SKM-1 (cell line): ENCODE results near the gene SEC61G.

ENCODE experiments used
- DNase-seq: peaks from one replicate; lab custom pipeline; 2025; ENCODE audit not compliant: unreplicated experiment; lab: John Stamatoyannopoulos, UW

SEC61G gene

DNA sequence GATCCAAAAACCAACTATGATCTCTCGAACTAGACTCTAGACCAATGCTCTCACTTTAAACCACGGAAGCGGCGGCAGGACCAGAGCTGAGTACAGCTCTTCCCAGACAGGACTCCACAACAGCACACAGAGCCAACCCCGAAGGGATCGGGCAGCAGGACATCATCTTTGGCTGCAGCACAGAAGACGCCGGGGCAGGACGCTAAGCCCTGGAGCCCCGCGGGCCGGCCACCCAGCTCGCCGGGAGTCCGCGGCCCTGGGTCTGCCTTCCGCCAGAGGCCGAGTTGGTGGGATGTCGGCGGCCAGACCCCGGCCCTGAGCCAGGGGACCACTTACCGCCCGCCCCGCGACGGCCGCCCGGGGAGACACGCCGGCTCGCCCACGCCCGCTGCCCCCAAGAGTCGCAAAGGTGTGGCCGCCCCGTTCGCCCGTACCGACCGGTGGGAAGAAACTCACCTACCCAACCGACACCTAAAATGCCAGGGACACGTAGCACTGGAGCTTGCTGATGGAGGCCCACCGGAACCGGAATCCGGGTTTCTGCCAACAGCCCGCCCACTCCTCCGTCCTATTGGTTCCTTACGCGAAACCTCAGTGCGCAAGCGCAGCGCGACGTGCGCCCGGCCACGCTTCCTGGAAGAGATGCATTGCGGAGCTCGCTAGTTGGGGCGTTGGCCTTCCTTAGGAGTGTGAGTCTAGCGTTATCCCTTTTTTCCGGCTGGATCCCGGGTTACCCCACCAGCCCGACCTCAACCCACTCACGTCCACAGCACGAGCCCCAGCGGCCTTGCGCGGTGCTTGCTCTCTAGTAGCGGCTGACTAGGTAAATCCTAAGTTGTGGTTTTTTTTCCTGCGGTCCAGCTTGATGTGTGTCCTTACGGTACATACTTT, at the start of gene SEC61G:
Gene SEC61G, minus strand, starts transcription at position 510 of the 891 bp plus-strand sequence. CDS start 1,623 bp downstream, outside the sequence.
- DNase-seq = peak; percentile 94

DNA sequence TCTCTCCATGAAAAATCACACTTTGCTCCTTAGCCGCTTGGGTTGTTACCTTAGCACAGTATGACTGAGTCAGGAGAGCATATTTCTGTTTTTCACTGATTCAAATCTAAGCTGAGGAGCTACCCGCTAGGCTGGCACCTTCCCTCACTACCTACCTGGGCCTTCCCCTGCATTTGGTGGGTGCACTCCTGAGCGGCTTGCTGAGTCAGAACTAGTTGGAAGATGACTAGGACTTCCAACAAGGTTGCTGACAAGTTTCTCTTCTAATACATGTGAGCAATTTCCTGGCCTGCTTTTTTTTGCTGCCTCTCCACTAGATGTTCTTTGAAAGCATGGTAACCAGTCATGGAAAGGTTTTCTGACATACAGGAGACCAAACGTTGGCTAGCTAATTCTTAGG, 43.8 kb upstream of the SEC61G start:
- no peak for DNase-seq

DNA sequence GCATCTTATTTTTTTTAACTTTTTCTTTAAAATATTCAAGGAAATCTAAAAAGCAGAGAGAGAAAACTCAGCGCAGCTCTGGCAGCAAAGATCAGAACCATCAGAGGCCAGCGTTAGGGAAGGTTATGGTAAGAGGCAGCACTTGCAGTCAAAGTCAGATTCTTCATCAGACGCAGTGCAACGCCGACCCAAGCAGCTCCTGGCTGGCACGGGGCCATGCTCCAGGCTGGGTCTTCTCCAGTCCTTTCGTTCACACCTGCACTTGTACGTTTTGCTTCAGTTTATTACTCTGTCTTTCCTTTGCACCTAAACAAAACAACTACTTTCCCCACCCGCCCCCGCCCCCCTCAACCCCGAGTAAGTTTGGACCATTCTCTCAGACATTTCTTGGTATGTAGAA, 43.1 kb upstream of the SEC61G start:
- DNase-seq = no peak

DNA sequence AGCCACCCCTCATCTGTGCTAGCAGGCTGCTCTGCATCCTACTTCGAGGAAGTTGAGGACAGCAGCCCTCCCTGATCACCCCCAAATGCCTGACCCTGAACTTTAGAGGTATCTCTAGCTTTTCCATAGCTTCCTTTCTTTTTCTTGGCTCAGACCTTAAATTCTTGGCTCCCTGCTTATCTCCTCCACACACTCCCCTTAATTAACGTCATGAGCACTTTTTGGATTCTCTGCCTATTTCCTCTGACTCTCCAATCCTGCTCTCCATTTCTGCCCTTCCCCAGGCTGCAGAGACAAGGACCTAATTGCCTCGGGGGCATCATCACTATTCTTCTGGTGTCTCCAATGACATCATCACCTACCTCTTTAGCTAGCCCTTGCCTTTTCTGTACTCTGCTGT, 40.8 kb upstream of the SEC61G start:
- no peak for DNase-seq

DNA sequence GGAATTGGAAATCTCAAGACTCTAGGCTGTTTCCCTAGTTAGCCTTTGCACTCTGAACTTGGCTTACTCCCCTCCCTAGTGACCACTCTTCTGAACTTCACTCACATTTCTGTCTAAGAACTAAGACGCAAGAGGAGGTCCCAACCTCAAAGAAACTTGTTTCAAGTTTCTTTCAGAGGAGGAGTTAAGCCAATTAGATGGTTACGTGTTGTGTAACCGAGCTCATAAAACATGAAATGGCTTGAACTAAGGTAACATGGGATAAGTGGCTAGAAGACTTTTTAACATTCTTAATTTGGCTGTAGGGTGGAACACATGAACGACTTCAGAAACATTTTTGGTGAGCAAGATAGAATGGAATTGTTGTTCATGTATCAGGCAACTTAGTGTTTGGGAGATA, 39.5 kb upstream of the SEC61G start:
- no peak for DNase-seq

DNA sequence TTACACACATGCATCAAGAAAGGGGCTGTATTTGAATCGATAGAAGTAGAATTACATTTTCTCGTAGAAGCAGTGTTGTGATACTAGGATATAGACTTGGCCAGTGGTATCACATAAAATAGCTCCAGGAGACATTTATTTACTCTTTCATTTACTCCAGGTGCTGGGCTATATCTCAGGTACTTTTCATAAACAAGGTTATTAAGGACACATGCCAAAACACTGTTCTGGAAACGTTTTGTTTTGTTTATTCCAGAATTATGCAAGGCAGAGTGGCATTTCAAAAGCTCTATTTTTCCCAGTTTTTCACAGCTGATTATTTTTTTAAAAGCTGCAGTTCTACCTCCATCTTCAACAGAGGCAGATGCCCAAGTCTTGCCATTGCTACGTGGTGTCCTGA, 37.8 kb upstream of the SEC61G start:
- no peak for DNase-seq

DNA sequence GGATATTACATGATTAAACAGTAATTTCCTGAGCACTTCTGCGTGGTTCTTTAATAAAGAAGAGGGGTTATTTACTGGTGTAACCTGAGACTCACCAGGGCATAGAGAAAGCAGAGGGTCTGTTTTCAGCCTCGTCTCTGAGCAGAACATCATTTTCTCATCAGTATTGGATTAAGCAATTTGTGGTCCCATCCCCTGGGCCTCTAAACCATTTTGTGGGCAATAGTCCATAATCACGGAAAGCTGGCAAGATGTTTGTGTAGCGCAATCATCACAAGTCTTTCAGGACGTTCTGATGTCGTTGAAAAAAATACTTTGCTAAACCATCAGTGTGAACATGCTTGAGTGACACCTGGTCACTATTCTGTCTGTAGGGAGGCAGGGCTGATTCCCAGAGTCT, 37.1 kb upstream of the SEC61G start:
- no peak for DNase-seq

DNA sequence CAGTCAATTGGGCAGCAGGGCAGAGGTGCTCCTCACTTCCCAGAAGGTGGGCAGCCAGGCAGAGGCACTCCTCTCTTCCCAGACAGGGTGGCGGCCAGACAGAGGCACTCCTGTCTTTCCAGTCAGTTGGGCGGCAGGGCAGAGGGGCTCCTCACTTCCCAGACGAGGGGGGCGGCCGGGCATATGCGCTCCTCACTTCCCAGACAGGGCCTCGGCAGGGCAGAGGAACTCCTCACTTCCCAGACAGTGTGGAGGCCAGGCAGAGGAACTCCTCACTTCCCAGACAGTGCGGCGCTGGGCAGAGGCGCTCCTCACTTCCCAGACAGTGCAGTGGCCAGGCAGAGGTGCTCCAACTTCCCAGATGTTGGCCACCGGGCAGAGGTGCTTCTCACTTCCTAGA, 33.4 kb upstream of the SEC61G start:
- no peak for DNase-seq

DNA sequence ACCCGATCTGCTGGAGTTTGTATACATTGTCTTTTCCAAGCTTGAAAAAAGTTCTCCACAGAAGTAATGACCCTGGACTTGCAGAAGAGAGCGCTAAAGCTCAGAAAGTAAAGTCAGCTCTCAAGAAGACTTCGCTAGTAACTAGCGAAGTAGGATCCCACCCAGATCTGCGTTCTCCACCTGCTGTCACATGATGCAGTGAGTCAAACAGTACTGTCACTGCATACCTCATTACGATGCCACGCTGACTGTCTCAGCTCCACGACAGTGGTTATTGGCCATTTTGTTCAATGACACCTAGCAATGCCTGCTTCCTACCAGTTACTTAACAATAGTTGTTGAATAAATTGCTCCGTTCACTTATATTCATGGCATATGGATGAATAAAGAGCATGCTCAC, 29.7 kb upstream of the SEC61G start:
- DNase-seq = peak; percentile 48

DNA sequence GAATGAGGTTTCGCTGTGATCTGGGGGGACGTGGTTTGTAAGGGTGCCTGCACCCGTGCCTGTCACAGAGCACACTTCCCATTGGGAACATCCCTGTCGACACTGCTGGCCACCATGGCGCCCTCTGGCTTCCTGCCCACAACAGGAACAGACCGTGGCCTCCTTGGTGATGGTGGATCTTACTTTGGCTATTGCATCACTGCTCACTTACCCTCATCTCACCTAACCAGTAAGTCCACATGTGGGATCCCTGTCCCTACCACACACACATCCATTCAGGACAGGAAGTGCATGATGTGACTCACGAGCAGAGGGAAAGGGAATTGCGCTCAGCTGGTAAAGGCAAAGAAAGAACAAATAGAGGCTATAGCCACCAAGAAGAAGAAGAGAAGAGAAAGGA, 26.2 kb upstream of the SEC61G start:
- no peak for DNase-seq

DNA sequence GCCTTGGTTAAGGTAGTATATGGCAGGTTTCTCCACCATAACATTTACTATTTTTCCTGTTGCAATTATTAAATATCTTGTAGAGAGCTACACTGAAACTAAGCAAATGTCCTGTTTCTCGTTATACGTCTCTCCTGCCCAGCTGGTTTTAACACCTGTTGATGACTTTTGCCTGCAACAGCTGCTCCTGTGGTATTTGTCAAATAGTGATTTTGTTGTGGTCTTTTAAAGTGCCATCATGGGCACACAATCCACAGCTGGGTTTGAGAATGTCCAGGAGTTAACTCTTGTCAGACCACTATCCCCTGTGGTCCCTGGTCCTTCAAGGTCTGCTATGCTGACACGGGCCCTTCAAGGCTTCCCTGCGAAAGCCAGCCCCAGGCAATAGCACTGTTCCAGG, 24.9 kb upstream of the SEC61G start:
- no peak for DNase-seq

DNA sequence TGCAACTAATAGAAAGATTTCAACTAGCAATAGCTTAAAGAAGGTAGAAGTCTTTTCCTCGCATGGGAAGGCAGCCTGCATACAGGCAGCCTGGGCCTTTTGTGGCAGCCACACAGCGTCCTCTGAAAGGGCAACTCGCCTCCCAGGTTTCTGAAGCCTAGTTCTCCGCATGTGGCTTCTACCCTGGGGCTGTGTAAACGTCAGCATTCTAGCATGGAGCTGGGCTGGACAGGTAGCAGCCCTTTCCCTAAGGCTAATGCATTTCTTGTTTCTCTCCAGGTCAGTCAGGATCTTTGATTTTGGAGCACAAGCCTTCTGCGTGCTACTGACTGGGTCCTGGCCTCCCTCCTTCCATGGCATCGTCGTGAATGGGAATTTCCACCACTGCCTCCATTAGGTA, 23.8 kb upstream of the SEC61G start:
- no peak for DNase-seq

DNA sequence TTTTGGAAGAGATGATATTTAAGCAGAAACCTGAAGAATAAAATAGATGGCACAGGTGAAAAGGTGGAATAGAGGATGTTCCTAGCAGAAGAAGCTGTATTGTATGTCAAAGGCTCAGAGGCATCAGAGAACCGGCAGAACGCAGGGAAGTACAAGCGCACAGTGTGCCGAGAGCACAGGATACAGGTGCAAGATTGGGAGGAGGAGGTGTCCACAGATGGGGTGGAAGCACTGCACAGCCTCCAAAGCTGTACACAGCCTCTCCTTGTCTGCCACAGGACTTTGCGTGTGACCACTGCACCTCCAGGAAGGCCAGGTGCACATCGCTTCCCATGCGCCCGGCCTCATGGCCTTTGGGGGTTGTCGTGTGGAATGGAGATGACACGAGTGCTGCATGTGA, 23.3 kb upstream of the SEC61G start:
- DNase-seq = no peak

DNA sequence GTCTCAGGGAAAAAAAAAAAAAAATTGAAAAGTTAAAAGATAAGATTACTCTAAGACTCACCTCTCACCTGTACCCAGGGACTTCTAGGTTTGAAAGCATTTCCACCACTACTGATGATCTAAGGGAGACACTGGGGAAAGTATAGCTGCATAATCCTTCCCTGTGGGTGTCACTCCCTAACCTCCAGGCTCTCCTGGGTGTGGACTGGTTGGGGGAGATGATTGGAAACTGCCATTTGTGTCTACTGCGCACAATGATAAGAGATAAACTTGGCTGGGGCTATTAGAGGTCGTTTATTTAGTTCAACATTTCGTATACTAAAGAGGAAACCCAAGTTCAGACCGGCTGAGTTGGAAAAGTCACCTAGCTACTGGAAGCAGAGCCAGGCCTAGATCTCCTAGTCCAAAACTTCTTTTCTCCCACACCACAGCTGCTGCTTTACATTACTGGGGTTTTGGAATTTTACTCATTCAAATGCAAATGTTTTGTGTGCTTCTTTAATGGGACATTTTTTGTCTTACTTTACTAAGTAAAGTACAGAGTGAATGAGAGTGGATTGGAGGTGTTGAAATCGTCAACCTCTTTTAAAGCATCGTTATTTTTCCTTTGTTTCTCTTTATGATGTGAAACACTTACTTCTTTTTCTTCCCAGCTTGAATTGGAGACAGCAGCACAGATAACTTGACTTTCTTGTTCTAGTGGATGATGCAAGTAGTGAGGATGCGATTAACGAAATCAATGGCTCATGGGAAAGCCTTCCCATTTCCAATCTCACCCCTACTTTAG, 22.3 kb upstream of the SEC61G start:
- DNase-seq = no peak

DNA sequence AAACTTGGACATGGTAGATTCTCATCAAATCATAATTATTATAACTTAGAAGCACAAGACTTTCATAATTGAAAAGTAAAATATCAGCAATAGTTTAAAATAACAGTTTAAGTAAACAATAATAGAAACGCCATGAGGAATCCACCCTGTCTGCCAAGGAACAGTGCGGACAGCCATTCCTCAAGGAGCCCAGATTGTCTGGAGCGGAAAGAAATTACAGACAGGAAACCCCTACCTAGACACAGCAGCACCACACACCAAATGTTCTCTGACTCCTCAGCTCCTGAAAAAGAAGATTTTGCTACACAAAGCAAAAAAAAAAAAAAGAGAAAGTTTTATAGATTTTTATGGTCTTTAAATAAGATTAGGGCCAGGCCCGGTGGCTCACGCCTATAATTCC, 21.5 kb upstream of the SEC61G start:
- no peak for DNase-seq

DNA sequence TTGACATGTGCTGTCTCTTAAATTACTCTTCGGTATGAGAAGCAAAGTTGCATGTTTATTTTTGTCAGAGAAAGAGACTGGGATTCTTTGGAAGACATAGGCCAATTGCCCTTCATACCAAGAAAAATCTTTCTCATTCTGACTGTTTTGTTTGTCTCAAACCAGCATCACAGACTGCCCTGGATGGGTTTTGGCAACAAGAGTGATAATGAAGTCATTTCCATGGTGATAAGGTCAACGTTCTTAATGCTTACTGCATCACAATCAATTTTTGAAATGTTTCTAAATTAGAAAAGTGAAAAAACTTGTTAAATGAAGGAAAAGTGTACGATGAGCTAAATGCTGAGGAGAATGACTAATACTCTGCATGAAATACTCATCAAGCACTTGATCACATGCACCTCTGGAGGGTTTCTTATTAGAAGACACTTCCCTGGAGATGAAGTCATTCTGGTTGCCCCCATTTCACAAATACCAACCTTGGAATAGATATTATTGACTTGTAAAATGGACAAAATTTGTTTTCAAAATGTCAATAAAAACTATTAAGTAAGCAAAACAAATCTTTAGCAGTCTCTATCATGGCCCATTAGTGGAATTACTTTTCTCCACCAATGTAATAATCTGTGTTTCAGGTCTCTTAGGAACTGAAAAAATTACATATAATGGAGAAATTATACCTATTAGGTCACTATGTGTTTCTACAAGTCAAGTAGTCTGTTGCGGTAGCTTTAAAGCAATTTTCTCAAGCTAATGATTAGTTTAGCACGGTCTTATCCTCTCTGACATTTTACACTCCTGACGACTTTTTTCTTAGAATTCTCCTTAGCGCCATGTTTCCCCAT, 19.9 kb upstream of the SEC61G start:
- no peak for DNase-seq

DNA sequence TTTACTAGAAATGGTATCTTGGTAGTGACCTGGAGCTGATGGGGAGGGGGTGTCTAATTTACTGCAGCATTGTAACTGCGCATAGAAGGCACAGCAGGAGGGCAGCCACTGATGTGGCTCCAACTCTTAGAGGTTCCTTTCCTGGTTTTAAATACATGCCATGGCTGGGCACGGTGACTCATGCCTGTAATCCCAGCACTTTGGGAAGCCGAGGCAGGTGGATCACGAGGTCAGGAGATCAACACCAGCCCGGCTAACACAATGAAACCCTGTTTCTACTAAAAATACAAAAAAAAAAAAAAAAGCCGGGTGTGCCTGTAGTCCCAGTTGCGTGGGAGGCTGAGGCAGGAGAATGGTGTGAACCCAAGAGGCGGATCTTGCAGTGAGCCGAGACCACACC, 19.2 kb upstream of the SEC61G start:
- no peak for DNase-seq

DNA sequence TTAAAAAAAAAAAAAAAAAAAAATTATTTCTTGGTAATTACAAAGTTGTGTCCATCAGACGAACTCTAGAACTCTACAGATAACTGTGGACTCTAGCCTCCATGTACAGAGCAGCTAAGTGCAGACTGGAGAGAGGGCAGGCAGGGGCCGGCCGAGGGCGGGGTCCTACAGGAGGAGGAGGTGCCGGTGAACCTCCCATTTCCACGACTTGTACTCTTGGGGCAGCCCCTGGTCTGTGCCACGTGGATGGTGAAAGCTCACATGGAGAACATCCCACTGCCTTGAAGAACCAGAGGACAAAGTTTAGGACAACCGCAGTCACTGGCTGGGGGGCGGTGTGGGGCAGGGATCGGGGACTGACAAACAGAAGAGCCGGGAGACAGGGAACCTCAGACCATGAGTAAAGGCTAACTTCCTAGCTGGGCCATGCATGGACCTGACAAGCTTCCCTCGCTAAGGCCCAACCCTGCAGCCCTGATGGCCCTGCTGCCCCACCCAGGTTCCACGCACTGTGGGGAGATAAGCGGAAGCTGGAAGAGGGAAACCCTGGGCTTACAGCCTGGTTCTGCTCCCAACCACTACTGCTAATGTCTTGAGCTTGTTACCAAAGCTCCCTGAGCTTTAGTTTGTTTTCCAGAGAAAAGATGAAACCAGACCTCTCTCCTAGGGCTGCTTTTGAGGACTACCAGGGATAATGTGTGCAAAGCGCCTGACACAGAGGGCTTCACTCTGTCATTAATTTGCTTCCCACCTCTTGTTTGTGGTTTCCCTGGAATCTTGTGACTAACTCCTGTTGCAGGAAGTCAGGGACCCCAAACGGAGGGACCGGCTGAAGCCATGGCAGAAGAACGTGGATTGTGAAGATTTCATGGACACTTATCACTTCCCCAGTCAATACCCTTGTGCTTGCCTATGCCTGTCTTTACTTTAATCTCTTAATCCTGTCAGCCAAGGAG, 16.1 kb upstream of the SEC61G start:
- no peak for DNase-seq

DNA sequence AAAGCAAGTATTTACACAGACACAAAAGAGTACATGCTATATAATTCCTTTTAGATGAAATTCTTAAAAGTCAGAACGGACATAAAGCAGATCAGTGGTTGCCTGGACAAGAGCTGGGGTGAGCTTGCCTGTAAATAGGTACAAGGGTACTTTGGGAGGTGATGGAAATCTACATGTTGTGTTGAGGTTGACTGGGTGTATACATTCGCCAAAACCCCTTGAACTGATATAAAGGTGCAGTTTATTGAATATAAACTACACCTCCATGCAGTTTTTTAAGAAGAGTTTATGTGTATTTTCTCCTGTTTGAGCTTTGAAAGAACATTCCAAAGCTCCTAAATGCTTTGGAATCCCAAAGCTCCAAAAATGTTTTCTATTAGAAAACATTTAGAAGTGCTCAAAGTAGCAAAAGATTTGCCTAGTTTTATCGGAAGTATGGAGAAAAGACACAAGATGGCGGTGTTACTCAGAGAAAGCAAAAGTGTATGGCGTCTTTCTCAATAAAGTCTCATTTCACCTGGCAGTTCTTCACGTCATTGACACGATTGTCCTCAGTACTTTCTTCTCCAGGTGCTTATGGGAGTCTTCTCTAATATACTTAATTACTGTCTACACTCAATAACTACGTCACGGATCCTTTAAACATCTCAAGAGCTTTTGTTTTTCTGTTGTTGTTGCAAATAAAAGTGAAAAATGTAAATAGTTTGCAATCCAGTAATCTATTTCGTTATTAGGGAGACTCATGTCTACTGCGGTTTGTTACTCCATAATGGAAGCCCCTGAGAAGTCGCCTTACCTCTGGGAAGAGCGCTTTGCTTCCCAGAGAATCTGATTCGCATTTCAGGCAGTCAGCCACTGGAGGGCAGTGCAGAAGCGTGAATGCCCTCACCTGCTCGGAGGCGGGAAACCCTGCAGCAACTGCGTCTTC, 14.7 kb upstream of the SEC61G start:
- peak; percentile 42 for DNase-seq
